LNCaP clone FGC (cell line): ENCODE results near the gene SKAP1.

Experiments used
- DNase-seq: peaks from one replicate; pipeline ENCODE4 v3.0.0-alpha.2; 2011; ENCODE audit warnings: low read depth
- H3K4me3 ChIP-seq: 2 replicates; pipeline ENCODE4 v1.5.1; 2011; ENCODE audit warnings: mild to moderate bottlenecking, low read depth, low read length, control low read depth
- TF ChIP-seq, protein P1 (sequence below): IDR thresholded peaks from 2 replicates; pipeline ENCODE4 v1.5.1; 2012; ENCODE audit warnings: mild to moderate bottlenecking; ENCODE audit not compliant: control insufficient read depth, insufficient read depth; ENCODE audit errors: extremely low read depth

SKAP1 gene

DNA sequence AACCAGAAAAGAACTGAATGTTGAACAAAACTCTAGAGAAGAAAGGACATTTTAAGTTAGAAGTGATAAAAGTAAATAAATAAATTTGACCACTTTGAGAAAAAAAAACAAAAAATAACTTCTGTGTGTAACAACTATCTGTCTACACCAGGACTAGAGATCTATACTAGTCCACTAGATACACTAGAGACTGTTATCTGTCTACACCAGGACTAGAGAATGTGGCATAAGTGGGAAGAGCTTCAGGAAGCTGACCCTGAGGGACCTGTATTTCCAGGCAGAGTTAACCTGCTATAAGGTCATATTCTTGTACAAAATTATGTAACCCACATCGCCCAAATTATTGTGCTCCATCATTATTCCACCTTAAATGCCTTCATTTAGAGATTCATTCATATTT is 160.8 kb downstream of the SKAP1 start:
- DNase-seq = no peak
- no peak overlapping the region for H3K4me3 ChIP-seq
- TF ChIP-seq, protein P1, sequence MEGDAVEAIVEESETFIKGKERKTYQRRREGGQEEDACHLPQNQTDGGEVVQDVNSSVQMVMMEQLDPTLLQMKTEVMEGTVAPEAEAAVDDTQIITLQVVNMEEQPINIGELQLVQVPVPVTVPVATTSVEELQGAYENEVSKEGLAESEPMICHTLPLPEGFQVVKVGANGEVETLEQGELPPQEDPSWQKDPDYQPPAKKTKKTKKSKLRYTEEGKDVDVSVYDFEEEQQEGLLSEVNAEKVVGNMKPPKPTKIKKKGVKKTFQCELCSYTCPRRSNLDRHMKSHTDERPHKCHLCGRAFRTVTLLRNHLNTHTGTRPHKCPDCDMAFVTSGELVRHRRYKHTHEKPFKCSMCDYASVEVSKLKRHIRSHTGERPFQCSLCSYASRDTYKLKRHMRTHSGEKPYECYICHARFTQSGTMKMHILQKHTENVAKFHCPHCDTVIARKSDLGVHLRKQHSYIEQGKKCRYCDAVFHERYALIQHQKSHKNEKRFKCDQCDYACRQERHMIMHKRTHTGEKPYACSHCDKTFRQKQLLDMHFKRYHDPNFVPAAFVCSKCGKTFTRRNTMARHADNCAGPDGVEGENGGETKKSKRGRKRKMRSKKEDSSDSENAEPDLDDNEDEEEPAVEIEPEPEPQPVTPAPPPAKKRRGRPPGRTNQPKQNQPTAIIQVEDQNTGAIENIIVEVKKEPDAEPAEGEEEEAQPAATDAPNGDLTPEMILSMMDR = no peak

DNA sequence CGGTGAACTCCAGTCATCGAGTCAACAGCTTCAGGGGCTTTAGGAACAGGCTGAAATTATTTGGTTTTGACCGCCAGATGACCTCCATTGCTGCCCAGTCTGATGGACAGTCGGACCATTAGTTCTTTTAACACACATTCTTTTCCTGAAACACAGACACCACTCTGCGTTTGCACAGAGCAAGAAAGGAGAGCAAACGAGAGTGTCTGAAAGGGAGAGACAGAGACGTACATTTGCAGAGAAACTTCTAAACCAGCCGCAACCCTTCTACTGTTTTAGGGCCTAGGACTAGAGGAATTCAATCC is 166.3 kb downstream of the SKAP1 start:
- TF ChIP-seq, protein P1 = no peak
- no peak for DNase-seq

DNA sequence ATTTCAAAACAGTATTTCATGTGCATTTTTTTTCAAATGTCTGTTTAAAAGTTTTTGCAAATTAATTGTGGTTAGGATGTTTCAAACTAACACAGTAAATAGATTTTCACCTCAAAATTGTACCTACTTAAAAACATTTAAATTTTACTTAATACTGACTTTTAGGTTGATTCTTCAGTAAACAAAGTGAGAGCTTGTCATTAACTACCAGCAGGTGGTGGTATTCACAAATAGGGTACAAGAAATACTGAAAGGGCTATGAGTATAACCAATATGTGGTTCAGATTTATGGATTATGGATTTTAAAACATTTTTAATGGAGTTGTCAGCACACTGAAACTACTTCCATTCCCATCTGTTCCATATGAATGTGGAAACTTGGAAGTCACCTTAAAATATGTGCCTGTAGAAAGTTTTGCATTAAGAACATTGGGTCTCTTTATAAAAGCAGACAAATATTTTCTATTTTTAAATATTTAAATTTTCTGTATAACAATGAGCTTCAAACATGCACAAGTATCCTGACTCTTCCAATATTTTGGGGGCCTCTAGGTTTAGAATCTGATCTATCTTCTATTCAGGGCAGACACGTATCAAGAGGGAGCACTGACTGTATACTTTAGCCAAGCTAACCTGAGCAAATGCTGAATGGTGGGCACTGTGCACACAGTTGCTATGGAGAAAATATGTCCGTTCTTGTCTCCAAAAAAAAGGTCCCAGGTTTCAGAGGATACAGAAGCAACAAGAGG is 166.9 kb downstream of the SKAP1 start:
- no peak for DNase-seq
- TF ChIP-seq, protein P1 = peak; percentile 53
- no peak overlapping the region for H3K4me3 ChIP-seq

More for the DNA sequence above, 166.3 kb downstream of the SKAP1 start:
- no peak overlapping the region for H3K4me3 ChIP-seq

DNA sequence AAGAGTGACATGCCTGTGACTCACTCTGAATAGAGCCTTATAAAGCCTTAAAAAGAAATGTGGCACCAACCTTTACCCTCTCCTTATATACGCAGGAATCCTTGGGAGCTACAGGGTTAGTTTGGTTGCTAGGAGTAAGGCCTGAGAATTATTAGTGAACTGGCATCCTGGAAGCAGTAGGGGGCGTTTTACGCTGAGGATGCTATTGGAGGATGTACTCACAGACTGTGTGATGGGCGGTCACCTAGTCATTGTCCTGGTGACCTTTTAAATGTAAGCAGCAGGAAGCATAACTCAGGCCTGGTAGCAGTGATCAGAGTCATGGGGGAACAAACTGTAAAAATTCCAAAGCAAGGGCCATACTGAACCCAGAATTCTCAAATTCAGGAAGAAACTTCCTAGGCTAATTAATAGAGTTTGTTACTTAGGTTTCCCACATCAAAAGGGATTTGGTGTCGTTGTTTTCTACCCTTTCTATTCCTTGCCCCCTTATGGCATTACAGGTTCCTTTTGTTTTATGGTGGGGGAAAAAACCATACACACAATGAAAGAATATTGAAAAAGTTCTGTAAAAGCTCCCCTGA is 168.6 kb downstream of the SKAP1 start:
- no peak overlapping the region for H3K4me3 ChIP-seq
- TF ChIP-seq, protein P1 = peak; percentile 39
- DNase-seq = no peak

DNA sequence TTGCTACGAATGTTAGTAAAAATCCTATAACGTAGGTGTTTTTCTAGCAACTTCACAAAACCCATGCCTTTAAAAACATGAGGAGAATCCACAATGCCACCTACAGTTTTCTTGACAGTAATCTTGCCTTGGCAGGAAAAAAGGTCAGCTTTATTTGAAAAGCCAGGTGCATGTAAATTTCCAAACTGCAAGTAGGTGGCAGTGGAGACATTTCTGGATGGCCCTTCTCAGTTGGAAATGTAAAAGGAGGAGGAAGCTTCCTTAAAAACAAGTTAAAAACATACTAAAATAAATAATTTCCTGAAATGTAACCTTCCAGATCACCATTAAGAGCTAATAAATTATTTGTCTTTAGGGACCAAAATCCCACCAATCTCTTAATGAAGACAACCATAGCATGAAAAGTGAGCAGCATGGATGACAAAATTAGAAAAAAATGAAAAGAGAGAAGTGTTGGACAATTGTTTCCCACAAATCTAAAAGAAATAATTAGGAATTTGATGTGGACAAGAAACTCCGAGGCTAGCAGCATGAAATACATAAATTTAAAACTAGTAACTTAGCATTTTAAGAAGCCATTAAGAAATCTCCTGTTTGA is 170.2 kb downstream of the SKAP1 start:
- TF ChIP-seq, protein P1 = peak; percentile 79
- DNase-seq = peak; percentile 52
- no peak overlapping the region for H3K4me3 ChIP-seq

DNA sequence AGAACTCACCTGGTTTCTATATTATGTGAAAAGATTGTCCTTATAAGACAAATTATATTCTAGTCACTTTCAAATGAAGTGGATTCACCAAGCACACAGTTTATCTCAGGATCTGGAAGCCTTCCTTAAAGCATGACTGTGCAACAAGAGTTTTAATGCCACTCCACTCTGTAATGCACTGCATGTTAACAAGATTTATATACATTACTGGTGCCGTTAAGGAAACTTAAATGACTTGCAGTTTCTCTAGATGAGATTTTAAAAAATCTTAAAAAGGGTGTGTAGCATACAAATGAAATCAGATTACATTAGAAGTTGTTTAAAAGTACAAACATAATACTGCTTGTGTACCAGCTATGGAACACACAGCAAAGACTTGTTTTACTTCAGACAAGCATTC is 171.7 kb downstream of the SKAP1 start:
- no peak overlapping the region for H3K4me3 ChIP-seq
- no peak for DNase-seq
- TF ChIP-seq, protein P1 = no peak
